HepG2 (cell line): ENCODE measurements around the gene ASTN2. TPM values are rescaled to one million over a fixed set of nuclear protein-coding genes. Genes with fewer than 3 reads are reported as not detected.

Source experiments
- ERF ChIP-seq: IDR thresholded peaks from 2 replicates; pipeline ENCODE4 v1.6.1; 2018; ENCODE audit warnings: missing biosample characterization, missing genetic modification reagents
- FOXO4 ChIP-seq: sonication (generic); formaldehyde crosslinking; conservative IDR thresholded peaks from 2 replicates; pipeline ENCODE4 v1.8.1; 2023; ENCODE audit warnings: missing genetic modification reagents
- HNRNPUL1 ChIP-seq: fragments of 200-400 bp; formaldehyde crosslinking; IDR thresholded peaks from 2 replicates; pipeline ENCODE4 v1.6.1; 2017; ENCODE audit warnings: low read depth, mild to moderate bottlenecking, low read length, moderate library complexity
- KMT2A ChIP-seq: sonication (generic); formaldehyde crosslinking; IDR thresholded peaks from 2 replicates; pipeline ENCODE4 v1.4.0; 2020; ENCODE audit warnings: missing genetic modification reagents
- PAXIP1 ChIP-seq: sonication (generic); formaldehyde crosslinking; conservative IDR thresholded peaks from 2 replicates; pipeline ENCODE4 v1.4.0; 2020; ENCODE audit warnings: mild to moderate bottlenecking, missing genetic modification reagents, moderate library complexity
- ZFP82 ChIP-seq: sonication (generic); formaldehyde crosslinking; IDR thresholded peaks from 2 replicates; pipeline ENCODE4 v1.5.1; 2020; ENCODE audit warnings: mild to moderate bottlenecking, missing genetic modification reagents, borderline replicate concordance
- ZNF124 ChIP-seq: sonication (generic); formaldehyde crosslinking; IDR thresholded peaks from 2 replicates; pipeline ENCODE4 v1.4.0; 2020; ENCODE audit warnings: missing genetic modification reagents
- ZNF546 ChIP-seq: sonication (generic); formaldehyde crosslinking; conservative IDR thresholded peaks from 2 replicates; pipeline ENCODE4 v1.8.1; 2023; ENCODE audit warnings: mild to moderate bottlenecking, missing genetic modification reagents
- ZNF761 ChIP-seq: sonication (generic); formaldehyde crosslinking; conservative IDR thresholded peaks from 2 replicates; pipeline ENCODE4 v1.4.0; 2020; ENCODE audit warnings: mild to moderate bottlenecking, missing genetic modification reagents
- polyA plus RNA-seq, 8 experiments: library from polyadenylated mRNA; depleted of rRNA in 3 of 8; stranded (reverse) in 7 of 8; unstranded in 1 of 8; fragments of >200 nt; fragmentation: Illumina TruSeq in 4 of 8; extraction: Trizol in 4 of 8; gene quantifications; 2 replicates each; pipeline versions ENCODE4 v1.2.1 to v1.2.3, GENCODE V29; 2011 to 2016; ENCODE audit warnings: low read depth in 4 of 8, missing spikeins in 1 of 8, mixed read lengths in 1 of 8; ENCODE audit not compliant: insufficient read depth in 1 of 8
- total RNA-seq, 5 experiments: library from RNA; depleted of rRNA; stranded (reverse); fragments of >200 nt; fragmentation: Illumina TruSeq; extraction: Trizol; gene quantifications; 2 replicates each; pipeline ENCODE4 v1.2.3, GENCODE V29; 2016; ENCODE audit warnings: low read depth in 1 of 5
- TF ChIP-seq, protein P1 (sequence below): sonication (generic); formaldehyde crosslinking; IDR thresholded peaks from one replicate; pipeline ENCODE4 v1.5.1; 2020; ENCODE audit warnings: mild to moderate bottlenecking, missing genetic modification reagents; ENCODE audit errors: not compliant biosample characterization

ASTN2 gene
- total and polyA plus RNA-seq, 2 of the 13 experiments (the other 11 are each of a cell fraction or from before 2014, with no cell fraction given) = 5.2 to 13.5 TPM

DNA sequence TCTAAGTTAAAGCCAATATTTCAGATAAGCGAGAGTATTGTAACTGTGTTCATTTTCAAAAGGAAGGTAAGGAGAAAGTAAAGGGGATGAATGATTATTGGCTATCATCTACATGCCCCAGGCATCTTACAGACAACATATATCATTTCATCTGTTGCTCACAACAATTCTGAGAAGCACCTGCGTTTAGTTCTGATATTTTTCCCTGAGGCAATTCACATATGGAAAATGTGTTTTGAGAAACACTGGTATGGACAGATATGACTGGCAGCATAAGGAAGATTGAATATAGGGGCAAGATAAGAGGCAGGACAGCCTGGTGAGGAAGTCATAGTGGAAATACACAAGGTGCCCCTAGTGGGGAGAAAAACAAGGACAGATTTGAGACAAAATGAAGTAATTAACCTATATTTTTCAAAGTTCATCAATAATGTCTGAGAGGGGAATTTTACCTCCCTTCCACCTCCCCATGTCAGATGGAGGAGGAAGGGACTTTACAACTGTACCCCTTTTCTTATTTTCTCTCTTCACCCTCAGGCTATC, 815.4 kb downstream of the ASTN2 start (continued):
- TF ChIP-seq PAXIP1 = no peak
- no peak for TF ChIP-seq ZNF124 (CRISPR knock-in tag)
- TF ChIP-seq ZNF761 (CRISPR knock-in tag) = no peak
- TF ChIP-seq HNRNPUL1 = no peak
- TF ChIP-seq ERF (CRISPR knock-in tag) = no peak
- no peak for TF ChIP-seq FOXO4 (CRISPR knock-in tag)
- TF ChIP-seq ZFP82 = no peak
- TF ChIP-seq ZNF546 (CRISPR knock-in tag) = no peak
- no peak for TF ChIP-seq KMT2A (CRISPR knock-in tag)
- TF ChIP-seq, protein P1, sequence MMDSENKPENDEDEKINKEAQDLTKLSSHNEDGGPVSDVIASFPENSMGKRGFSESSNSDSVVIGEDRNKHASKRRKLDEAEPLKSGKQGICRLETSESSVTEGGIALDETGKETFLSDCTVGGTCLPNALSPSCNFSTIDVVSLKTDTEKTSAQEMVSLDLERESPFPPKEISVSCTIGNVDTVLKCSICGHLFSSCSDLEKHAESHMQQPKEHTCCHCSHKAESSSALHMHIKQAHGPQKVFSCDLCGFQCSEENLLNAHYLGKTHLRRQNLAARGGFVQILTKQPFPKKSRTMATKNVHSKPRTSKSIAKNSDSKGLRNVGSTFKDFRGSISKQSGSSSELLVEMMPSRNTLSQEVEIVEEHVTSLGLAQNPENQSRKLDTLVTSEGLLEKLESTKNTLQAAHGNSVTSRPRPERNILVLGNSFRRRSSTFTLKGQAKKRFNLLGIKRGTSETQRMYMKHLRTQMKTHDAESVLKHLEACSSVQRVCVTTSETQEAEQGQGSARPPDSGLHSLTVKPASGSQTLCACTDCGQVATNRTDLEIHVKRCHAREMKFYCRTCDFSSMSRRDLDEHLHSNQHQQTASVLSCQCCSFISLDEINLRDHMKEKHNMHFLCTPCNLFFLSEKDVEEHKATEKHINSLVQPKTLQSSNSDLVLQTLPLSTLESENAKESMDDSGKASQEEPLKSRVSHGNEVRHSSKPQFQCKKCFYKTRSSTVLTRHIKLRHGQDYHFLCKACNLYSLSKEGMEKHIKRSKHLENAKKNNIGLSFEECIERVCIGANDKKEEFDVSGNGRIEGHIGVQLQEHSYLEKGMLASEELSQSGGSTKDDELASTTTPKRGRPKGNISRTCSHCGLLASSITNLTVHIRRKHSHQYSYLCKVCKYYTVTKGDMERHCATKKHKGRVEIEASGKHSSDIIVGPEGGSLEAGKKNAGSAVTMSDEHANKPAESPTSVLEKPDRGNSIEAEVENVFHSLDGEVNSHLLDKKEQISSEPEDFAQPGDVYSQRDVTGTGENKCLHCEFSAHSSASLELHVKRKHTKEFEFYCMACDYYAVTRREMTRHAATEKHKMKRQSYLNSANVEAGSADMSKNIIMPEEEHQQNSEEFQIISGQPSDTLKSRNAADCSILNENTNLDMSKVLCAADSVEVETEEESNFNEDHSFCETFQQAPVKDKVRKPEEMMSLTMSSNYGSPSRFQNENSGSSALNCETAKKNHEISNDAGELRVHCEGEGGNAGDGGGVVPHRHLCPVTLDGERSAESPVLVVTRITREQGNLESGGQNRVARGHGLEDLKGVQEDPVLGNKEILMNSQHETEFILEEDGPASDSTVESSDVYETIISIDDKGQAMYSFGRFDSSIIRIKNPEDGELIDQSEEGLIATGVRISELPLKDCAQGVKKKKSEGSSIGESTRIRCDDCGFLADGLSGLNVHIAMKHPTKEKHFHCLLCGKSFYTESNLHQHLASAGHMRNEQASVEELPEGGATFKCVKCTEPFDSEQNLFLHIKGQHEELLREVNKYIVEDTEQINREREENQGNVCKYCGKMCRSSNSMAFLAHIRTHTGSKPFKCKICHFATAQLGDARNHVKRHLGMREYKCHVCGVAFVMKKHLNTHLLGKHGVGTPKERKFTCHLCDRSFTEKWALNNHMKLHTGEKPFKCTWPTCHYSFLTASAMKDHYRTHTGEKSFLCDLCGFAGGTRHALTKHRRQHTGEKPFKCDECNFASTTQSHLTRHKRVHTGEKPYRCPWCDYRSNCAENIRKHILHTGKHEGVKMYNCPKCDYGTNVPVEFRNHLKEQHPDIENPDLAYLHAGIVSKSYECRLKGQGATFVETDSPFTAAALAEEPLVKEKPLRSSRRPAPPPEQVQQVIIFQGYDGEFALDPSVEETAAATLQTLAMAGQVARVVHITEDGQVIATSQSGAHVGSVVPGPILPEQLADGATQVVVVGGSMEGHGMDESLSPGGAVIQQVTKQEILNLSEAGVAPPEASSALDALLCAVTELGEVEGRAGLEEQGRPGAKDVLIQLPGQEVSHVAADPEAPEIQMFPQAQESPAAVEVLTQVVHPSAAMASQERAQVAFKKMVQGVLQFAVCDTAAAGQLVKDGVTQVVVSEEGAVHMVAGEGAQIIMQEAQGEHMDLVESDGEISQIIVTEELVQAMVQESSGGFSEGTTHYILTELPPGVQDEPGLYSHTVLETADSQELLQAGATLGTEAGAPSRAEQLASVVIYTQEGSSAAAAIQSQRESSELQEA = no peak
